NCI-H748 treated with DMSO at 0.1 percent for 48 hours (cell line): Measurements from ENCODE around the gene GRIP1.
A peak's percentile ranks its signal among the peaks of the same experiment; 100 is the strongest.

Experiments used
- DNase-seq: peaks from one replicate; lab custom pipeline; 2025; lab: John Stamatoyannopoulos, UW

The GRIP1 gene

DNA sequence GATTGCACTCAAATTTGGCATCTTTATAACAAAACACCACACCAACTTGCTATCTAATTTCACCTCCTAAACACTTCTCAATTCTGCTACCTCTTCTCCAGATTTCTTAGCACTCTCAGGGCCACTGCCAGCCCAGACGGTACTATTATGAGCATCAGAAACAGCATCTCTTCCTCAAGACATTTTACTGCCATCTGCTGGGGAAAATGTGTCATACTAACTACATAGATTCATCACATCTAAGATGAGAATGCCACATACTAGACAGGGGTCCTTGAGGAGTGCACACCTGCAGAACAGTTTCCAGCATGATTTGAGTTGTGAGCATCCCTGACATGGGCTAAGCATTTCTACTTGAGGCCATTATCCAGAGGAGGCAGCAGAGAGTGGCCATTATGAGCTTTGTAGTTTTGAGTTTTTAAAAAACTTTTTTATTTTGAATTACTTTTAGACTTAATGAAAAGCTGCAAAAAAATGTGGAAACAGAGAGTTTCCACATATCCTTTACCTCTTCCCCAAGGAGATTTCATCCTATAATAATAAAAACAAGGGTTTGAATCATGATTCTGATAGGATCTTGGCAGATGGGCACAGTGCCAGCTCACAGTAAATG, 15.1 kb upstream of the GRIP1 start:
- DNase-seq: peak; percentile 52

DNA sequence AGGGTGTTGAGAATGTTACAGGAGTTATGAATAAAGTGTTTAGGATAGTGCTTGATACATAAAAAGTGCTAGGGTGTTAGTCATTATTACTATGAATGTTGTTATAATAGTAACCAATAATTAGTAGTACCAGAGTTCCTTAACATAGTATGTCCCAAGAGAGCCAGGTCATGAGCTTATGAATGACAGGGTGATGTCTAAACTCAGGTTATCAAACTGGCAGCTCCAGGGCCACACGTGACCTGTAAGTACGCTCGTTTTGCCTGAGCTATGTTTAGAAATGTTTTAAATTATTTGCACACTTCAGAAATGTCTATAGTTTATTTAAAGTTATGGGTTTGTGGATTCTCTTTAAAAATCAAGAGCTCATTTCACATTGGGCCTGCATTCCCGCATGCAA, 14.1 kb upstream of the GRIP1 start:
- no peak for DNase-seq

DNA sequence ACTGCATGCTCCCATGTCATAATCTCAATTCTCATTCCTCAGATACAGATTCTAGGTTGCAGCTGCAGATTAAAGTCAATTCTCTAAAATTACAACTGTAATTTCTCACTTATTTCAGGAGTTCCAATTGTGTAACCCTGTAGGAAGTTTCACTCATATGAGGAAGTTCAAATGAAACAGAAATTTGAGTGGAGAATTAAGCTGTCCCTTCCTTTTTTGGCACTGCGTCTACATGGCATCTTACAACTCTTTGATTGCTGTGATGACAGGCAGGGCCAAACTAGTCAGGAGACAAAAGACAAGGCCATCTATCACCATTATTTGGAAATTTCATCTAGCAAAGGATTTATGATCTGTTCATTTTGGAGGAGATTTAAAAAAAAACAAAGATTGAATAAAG, 13.3 kb upstream of the GRIP1 start:
- no peak for DNase-seq

- DNase-seq: peak; percentile 80
Measured at GRCh38 chr12:66688846-66689439, 10.1 kb upstream of the GRIP1 start.

GRCh38 chr12:66684222-66684621, 5.3 kb upstream of the GRIP1 start:
- no peak for DNase-seq

DNA sequence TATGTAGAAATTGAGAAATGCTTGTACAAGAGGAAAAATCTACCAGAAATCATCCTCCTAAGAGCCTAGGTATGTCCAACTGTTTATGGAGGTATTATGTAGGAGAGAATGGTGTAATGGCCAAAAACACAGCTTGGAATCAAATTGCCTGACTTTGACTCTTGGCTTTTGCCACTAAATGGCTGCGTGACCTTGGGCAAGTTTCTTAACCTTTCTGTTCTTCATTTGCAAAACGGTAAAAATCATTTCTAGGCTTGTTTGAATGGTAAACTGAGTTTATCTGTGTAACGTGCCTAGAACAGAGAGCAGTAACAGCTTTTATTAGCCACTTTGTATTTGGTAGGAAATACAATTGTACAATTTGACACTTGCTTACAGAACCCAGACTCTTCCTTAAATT, 4.9 kb upstream of the GRIP1 start:
- DNase-seq: no peak

DNA sequence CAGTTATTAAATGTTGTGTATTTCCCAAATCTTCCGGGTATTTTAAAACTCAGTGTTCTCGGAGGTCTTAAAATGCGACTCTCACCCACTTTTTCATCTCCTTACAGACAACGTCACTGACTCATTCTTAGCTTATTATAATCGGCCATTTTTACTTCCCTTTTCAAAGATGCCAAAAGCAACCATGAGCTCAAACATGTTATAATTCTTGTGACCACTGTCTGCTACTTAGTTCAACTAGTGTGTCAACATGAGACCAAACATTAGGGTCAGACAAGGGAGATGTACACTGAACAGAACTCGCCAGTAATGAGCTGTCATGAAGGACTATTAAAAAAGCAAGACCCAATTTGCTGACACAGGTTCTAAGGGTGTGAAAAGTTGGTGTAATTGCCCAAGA, 4.2 kb upstream of the GRIP1 start:
- DNase-seq: no peak

- peak; percentile 27 for DNase-seq
Measured at GRCh38 chr12:66679461-66680084, 697 bp upstream of the GRIP1 start.

GRCh38 chr12:66676241-66676640, 2.6 kb downstream of the GRIP1 start:
- no peak for DNase-seq

DNA sequence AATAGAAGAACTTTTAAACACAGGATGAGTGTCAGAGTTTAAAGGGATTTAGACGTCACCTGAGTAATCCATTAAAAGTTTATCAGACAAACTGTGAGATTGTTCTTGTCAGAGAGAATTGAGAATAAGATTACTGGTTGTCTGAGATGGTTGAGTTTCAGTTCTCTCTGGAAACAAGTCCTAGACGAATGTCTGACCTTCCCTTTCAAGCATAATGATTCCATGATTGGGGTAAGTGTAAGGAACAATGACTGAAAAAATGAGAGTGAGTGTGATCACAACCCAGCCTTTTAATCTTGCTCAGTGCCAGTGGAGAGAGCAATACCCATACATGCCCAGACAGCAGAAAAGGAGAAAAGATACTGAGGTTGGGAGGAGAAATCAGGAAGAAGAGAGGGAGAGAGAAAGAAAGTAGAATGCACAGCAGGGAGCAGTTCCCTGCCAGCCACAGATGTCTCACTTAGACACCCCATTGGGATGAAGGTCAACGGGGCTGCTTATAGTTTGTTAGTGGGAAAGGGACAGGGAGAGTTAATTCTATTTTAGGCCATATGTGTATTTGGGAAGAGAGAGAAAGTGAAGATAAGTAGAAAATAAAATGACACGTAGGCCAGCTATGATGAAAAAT, 4.3 kb downstream of the GRIP1 start:
- DNase-seq: no peak

DNA sequence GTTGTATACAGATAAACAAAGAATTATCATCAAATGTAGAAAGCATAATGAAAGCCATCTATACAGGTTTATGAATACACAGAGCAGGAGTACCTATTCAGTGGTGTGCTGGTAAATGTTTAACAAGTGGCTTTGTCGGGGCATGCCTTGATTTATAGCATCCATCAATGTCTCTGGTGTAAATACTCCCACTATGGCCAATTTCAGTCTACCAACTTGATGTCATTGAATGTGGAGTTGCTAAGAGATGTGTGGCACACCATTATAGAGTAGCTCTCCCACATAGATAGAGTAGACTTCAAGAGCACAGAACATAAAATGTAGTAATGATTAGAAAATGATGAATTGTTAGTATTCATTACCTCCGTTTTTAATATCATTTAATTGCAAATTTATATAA, 9.3 kb downstream of the GRIP1 start:
- peak; percentile 51 for DNase-seq

DNA sequence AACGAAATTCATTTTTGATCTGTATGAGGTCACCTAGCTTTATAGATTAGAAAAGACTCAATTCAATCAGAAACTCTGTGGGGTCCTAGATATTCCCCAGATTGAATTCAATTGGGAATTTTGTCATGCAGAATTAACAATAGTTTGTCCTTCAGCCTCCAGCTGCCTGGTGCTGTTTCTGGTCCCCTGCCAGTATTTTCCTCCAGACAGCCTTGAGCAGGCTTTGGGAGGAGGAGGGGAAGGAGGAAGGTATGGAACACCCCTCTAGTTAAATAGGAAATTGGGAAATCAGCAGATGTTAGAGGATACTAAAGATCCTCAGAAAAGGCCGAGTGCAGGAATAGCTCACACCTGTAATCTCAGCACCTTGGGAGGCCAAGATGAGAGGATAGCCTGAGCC, 10.6 kb downstream of the GRIP1 start:
- DNase-seq: no peak

DNA sequence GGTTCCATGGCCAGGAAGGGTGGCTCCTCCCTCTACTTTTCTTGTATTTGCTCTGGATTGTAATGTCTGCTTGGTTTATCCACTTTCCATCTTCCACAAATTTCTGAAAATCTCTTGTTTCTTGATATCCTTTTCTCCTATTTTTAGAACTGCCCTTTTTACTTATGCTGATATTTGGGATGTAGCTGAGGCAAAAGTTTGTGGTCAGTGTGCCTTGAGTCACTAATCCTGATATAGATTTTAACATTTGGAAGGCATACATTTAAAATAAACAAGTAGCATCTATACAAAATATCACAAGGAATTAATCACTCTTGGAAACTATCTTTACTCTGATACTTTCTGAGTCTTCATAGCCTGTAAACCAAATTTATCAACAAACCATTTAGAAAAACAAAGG, 11.0 kb downstream of the GRIP1 start:
- DNase-seq: no peak

DNA sequence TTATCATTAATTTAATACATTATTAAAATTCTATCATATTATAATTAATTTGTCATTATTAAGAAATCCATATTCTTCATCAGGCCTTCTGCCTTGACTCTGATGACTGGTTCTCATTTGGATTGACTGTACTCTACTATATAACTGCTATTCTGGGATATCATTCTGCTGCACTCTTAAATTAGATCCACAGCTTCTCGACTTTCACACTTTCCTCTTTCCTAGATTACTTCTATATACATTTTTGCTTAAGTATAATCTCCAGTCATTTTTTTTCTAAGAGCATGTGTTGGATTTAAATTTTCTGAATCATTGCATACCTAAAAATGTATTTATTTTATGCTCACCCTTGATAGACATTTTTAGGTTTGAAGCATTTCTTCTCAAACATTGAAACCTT, 12.4 kb downstream of the GRIP1 start:
- no peak for DNase-seq

DNA sequence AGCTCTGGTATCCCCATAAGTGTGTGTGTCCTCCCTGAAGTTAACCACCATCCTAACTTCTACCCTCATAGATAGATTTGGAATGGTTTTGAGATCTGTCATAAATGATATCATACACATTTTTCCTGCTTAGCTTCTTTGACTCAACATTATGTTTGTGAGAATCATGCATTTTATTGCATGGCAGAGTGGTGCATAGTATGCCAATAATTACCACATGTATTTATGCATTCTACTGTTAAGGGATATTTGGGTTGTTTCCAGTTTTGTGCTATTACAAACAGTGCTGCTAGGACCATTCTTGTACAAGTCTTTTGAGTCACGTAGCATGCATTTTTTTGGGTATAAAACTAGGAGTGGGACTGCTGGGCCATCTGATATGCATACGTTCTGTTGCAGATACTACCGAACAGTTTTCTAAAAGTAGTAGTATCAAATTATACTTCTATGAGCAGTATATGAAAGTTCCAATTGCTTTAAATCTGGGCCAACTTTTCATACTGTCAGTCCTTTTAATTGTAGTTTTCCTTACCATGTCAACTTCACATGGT, 13.4 kb downstream of the GRIP1 start:
- DNase-seq: no peak

- DNase-seq: no peak
Measured at GRCh38 chr12:66664076-66664475, 14.8 kb downstream of the GRIP1 start.

- no peak for DNase-seq
Measured at GRCh38 chr12:66663611-66664010, 15.3 kb downstream of the GRIP1 start.

DNA sequence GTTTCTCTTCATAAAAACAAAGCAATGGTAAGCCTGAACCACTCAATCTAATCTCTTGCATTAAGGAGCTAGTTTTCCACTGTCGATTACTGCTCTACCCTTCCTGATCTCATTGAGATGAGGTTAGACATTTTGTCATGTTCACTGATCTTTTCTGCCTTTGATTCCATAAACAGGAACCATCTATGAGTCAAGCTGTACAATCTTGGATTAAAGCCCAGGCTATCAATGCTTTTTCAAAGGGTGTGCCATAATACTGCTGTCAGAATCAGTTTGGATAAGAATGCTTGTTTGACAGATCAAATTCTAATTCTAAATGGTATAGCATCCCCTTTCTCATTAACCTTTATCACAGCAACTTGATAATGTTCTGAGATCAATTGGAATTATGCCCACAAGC, 16.1 kb downstream of the GRIP1 start:
- DNase-seq: no peak

- DNase-seq: no peak
Measured at GRCh38 chr12:66662179-66662578, 16.7 kb downstream of the GRIP1 start.

DNA sequence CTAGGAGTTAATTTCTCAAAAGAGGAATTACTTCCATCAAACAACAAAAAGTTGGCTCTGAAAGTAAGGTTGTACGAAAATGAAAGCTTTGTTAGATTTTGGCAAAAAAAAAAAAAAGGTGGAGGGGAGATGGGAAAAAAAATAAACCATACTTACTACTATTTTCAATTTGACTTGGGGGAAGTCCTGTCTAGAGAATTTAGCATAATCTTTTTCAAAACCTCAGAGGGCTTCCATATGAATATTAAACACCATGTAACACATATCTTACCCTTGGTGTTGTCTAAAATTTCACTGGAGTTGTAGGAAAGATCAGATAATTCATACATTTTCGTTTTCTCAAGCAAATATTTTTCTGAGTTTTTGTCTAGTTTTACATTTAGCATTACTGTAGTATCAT, 17.5 kb downstream of the GRIP1 start:
- DNase-seq: no peak

DNA sequence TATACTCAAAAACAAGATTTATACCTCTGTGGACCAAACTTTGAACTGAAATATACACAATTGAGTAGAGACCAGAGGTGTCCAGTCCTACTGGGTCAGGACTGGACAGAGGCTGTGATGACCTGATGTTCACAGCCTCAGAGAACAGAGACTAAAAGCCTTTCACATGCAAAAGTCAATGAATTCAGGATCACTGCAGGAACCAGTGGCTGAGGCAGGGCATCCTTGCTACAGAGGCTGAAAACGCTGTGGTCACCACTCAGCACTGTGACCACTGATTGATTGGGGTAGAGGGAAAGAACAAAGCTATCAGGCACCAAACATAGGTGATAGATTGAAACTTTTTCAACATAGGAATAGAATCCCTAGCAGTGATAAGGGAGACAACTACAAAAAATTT, 25.1 kb downstream of the GRIP1 start:
- DNase-seq: no peak

DNA sequence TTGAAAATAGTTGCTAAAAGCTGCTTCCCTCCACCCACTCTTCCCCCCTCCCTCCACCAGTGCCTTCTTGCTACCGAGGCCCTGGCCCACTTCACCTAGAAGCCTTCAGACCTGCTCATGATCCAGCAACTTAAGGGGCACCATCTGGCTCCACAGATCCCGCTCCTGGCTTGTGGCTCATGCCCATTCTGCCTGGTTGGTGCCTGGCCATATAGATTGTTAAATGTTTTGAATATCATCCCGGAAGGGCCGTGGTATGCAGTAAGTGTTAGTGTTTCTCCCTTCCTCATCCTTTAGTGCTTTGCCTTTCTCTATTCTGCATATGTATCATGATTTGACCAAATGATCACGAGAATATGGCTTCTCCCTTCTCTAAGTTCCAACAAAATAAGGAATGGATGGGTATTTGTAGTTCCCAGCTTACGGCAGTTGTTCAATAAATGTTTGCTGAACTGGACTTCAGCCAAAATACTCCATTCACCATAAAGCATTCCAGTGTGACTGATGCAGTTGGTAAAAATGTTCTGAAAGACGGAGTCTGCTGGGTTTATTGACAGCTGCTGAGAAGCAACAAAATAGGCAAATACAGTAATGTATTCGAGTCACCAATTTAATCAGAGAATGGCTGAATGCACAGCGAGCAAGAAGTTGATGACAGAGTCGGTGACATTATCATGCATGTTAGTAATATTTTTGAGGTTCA, 30.7 kb downstream of the GRIP1 start:
- peak; percentile 45 for DNase-seq
